GM23338 (cell line): ENCODE data around the gene IGSF5. TPM values are rescaled to one million over a fixed set of nuclear protein-coding genes. Genes with fewer than 3 reads are reported as not detected.

Experiments
- ATAC-seq: fragments of 200-7000 bp; cut with Tn5 transposase; 3 replicates; pipeline ENCODE4 v1.9.1; 2020
- DNase-seq: peaks from one replicate; pipeline ENCODE4 v3.0.0-alpha.2; 2015; ENCODE audit warnings: low spot score
- H2AFZ ChIP-seq: fragments of 200-600 bp; sonication (generic); 2 replicates; pipeline ENCODE4 v1.8.0; 2016; ENCODE audit warnings: antibody characterized with exemption, mild to moderate bottlenecking, moderate library complexity
- H3F3A ChIP-seq: fragments of 200-600 bp; sonication (generic); replicated peaks from 2 replicates; pipeline ENCODE4 v1.8.0; 2017; ENCODE audit warnings: antibody characterized with exemption, mixed run types, low read depth
- H3K27ac ChIP-seq: fragments of 200-600 bp; sonication (generic); 2 replicates; pipeline ENCODE4 v1.6.1; 2016; ENCODE audit warnings: low read depth
- H3K27me3 ChIP-seq: fragments of 200-600 bp; sonication (generic); 2 replicates; pipeline ENCODE4 v1.8.0; 2016; ENCODE audit warnings: mild to moderate bottlenecking, mixed run types, moderate library complexity; ENCODE audit not compliant: insufficient read depth
- H3K36me3 ChIP-seq: fragments of 200-600 bp; sonication (generic); 2 replicates; pipeline ENCODE4 v1.8.0; 2016; ENCODE audit warnings: mild to moderate bottlenecking; ENCODE audit not compliant: insufficient read depth
- H3K4me1 ChIP-seq: fragments of 200-600 bp; sonication (generic); 2 replicates; pipeline ENCODE4 v1.8.0; 2016; ENCODE audit warnings: mild to moderate bottlenecking, moderate library complexity; ENCODE audit not compliant: insufficient read depth
- H3K4me2 ChIP-seq: fragments of 200-600 bp; sonication (generic); 2 replicates; pipeline ENCODE4 v1.7.1; 2017; ENCODE audit warnings: mixed run types
- H3K4me3 ChIP-seq: fragments of 200-600 bp; sonication (generic); 2 replicates; pipeline ENCODE4 v1.6.1; 2016; ENCODE audit warnings: mixed run types
- H3K79me2 ChIP-seq: fragments of 200-600 bp; sonication (generic); replicated peaks from 2 replicates; pipeline ENCODE4 v1.8.0; 2017; ENCODE audit warnings: mild to moderate bottlenecking; ENCODE audit not compliant: insufficient read depth
- H3K9me2 ChIP-seq: fragments of 200-600 bp; sonication (generic); 2 replicates; pipeline ENCODE4 v1.8.0; 2017; ENCODE audit not compliant: insufficient read depth
- H4K20me1 ChIP-seq: fragments of 200-600 bp; sonication (generic); replicated peaks from 2 replicates; pipeline ENCODE4 v1.8.0; 2017; ENCODE audit warnings: mild to moderate bottlenecking; ENCODE audit not compliant: insufficient read depth
- H3K27ac Mint-ChIP-seq: 2 replicates; pipeline ENCODE4 v1.8.0; 2020; ENCODE audit warnings: inconsistent platforms, mild to moderate bottlenecking, moderate library complexity, mixed read lengths
- H3K27me3 Mint-ChIP-seq: 3 replicates; pipeline ENCODE4 v1.8.0; 2022; ENCODE audit warnings: low read depth, mild to moderate bottlenecking, moderate library complexity, mixed read lengths, inconsistent platforms; ENCODE audit not compliant: insufficient read depth, poor library complexity
- H3K36me3 Mint-ChIP-seq: 3 replicates; pipeline ENCODE4 v1.8.0; 2021; ENCODE audit warnings: low read depth, mild to moderate bottlenecking, inconsistent platforms, moderate library complexity, mixed read lengths
- H3K4me1 Mint-ChIP-seq: 3 replicates; pipeline ENCODE4 v1.8.0; 2020; ENCODE audit warnings: mild to moderate bottlenecking, inconsistent platforms, mixed read lengths
- H3K4me3 Mint-ChIP-seq: 3 replicates; pipeline ENCODE4 v1.8.0; 2021; ENCODE audit warnings: moderate library complexity, mild to moderate bottlenecking, inconsistent platforms, mixed read lengths
- H3K9me3 Mint-ChIP-seq: 3 replicates; pipeline ENCODE4 v1.8.0; 2020; ENCODE audit warnings: moderate library complexity, mild to moderate bottlenecking, inconsistent platforms, mixed read lengths
- CREB1 ChIP-seq: fragments of 250-450 bp; sonication (Bioruptor Pico); IDR thresholded peaks from 2 replicates; pipeline ENCODE4 v1.5.0; 2020; ENCODE audit warnings: low read depth, mild to moderate bottlenecking, moderate library complexity
- CTCF ChIP-seq, 2 experiments: fragments of 200-600 bp in 1 of 2; sonication (generic) in 1 of 2; conservative IDR thresholded peaks; 2 replicates each; pipeline versions ENCODE4 v1.5.1 to v1.6.1; 2016 to 2017; ENCODE audit warnings: antibody characterized with exemption in 2 of 2, low read depth in 2 of 2, mild to moderate bottlenecking in 2 of 2, moderate library complexity in 1 of 2
- ZNF331 ChIP-seq: fragments of 250-450 bp; sonication (Bioruptor Pico); IDR thresholded peaks from 2 replicates; pipeline ENCODE4 v1.5.0; 2020; ENCODE audit warnings: low read depth, mild to moderate bottlenecking, moderate library complexity
- polyA plus RNA-seq: library from polyadenylated mRNA; unstranded; fragments of >200 nt; fragmentation: Nextera tagmentation; extraction: Ambion mirVana; gene quantifications from 2 replicates; pipeline ENCODE4 v1.2.1, GENCODE V29; 2016
- total RNA-seq: library from RNA; depleted of rRNA; stranded (reverse); fragments of >200 nt; shearing (Covaris generic); gene quantifications from 2 replicates; pipeline ENCODE4 v1.2.3, GENCODE V29; 2014
- TF ChIP-seq, protein P1 (sequence below): fragments of 250-450 bp; sonication (Bioruptor Pico); IDR thresholded peaks from 2 replicates; pipeline ENCODE4 v1.5.0; 2020; ENCODE audit warnings: mild to moderate bottlenecking, moderate library complexity

The IGSF5 gene
- total and polyA plus RNA-seq, 2 experiments from 2014 or later = 4.4 to 10.1 TPM

GRCh38 chr21:39715804-39716397, 29.1 kb upstream of the IGSF5 start (continued):
- TF ChIP-seq, protein P1, sequence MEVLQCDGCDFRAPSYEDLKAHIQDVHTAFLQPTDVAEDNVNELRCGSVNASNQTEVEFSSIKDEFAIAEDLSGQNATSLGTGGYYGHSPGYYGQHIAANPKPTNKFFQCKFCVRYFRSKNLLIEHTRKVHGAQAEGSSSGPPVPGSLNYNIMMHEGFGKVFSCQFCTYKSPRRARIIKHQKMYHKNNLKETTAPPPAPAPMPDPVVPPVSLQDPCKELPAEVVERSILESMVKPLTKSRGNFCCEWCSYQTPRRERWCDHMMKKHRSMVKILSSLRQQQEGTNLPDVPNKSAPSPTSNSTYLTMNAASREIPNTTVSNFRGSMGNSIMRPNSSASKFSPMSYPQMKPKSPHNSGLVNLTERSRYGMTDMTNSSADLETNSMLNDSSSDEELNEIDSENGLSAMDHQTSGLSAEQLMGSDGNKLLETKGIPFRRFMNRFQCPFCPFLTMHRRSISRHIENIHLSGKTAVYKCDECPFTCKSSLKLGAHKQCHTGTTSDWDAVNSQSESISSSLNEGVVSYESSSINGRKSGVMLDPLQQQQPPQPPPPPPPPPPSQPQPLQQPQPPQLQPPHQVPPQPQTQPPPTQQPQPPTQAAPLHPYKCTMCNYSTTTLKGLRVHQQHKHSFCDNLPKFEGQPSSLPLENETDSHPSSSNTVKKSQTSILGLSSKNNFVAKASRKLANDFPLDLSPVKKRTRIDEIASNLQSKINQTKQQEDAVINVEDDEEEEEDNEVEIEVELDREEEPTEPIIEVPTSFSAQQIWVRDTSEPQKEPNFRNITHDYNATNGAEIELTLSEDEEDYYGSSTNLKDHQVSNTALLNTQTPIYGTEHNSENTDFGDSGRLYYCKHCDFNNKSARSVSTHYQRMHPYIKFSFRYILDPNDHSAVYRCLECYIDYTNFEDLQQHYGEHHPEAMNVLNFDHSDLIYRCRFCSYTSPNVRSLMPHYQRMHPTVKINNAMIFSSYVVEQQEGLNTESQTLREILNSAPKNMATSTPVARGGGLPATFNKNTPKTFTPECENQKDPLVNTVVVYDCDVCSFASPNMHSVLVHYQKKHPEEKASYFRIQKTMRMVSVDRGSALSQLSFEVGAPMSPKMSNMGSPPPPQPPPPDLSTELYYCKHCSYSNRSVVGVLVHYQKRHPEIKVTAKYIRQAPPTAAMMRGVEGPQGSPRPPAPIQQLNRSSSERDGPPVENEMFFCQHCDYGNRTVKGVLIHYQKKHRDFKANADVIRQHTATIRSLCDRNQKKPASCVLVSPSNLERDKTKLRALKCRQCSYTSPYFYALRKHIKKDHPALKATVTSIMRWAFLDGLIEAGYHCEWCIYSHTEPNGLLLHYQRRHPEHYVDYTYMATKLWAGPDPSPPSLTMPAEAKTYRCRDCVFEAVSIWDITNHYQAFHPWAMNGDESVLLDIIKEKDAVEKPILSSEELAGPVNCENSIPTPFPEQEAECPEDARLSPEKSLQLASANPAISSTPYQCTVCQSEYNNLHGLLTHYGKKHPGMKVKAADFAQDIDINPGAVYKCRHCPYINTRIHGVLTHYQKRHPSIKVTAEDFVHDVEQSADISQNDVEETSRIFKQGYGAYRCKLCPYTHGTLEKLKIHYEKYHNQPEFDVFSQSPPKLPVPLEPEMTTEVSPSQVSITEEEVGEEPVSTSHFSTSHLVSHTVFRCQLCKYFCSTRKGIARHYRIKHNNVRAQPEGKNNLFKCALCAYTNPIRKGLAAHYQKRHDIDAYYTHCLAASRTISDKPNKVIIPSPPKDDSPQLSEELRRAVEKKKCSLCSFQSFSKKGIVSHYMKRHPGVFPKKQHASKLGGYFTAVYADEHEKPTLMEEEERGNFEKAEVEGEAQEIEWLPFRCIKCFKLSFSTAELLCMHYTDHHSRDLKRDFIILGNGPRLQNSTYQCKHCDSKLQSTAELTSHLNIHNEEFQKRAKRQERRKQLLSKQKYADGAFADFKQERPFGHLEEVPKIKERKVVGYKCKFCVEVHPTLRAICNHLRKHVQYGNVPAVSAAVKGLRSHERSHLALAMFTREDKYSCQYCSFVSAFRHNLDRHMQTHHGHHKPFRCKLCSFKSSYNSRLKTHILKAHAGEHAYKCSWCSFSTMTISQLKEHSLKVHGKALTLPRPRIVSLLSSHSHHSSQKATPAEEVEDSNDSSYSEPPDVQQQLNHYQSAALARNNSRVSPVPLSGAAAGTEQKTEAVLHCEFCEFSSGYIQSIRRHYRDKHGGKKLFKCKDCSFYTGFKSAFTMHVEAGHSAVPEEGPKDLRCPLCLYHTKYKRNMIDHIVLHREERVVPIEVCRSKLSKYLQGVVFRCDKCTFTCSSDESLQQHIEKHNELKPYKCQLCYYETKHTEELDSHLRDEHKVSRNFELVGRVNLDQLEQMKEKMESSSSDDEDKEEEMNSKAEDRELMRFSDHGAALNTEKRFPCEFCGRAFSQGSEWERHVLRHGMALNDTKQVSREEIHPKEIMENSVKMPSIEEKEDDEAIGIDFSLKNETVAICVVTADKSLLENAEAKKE (CRISPR knock-in tag) = no peak

DNA sequence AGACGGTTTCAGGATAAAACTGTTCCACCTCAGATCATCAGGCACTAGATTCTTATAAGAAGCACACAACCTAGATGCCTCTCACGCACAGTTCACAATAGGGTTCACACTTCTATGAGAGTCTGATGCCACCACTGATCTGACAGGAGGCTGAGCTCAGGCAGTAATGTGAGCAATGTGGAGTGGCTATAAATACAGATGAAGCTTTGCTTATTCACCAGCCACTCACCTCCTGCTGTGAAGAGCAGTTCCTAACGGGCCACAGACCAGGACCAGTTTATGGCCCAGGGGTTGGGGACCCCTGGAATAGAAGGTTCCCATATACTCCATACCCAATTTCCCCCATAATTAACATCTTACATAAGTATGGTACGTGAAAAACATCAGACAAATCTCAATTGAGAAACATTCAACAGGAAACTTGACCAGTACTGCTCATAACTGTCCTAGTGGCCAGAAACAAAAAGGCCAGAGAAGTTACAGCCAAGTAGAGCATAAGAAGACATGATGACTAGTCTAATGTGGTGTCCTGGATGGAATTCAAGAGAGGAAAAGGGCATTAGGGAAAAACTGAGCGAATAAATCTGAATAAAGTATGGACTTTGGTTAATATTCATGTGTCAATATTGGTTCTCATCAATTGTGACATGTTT, 24.7 kb upstream of the IGSF5 start:
- H3K36me3 Mint-ChIP-seq = peaks cover 39% of the 10 kb centered on the region
- H2AFZ ChIP-seq = no peak overlapping the region
- H3K79me2 ChIP-seq = no peaks in the 10 kb centered on the region
- no peaks in the 10 kb centered on the region for H3K9me2 ChIP-seq
- H3K4me3 ChIP-seq = no peak overlapping the region
- H3F3A ChIP-seq = no peaks in the 10 kb centered on the region
- H3K27ac Mint-ChIP-seq = no peak overlapping the region
- ATAC-seq (no peak), DNase-seq (peak; percentile 6)
- peaks cover 19% of the 10 kb centered on the region for H3K9me3 Mint-ChIP-seq
- no peak overlapping the region for H3K4me3 Mint-ChIP-seq
- no peak overlapping the region for H3K4me2 ChIP-seq
- TF ChIP-seq ZNF331 = no peak
- TF ChIP-seq CREB1 (CRISPR knock-in tag) = no peak
- peak in 1 of 2 experiments; percentile 36; a peak in 1 of 4 replicates for TF ChIP-seq CTCF (conservative IDR thresholded peaks at IDR 0.05; ENCODE audit: low read depth in 2 of 2)
- no peaks in the 10 kb centered on the region for H4K20me1 ChIP-seq
- H3K27me3 Mint-ChIP-seq = no peaks in the 10 kb centered on the region
- H3K4me1 ChIP-seq = no peaks in the 10 kb centered on the region; the same call in 1 of the 2 replicates
- H3K36me3 ChIP-seq = peaks cover 13% of the 10 kb centered on the region; the same call in 1 of the 2 replicates
- no peak overlapping the region for H3K27ac ChIP-seq
- no peaks in the 10 kb centered on the region for H3K27me3 ChIP-seq
- H3K4me1 Mint-ChIP-seq = peaks cover 2% of the 10 kb centered on the region; the same call in 1 of the 3 replicates
